GM12892 (cell line): ENCODE data around the gene TRMO.

Experiments used
- POLR2A ChIP-seq: IDR thresholded peaks from 2 replicates; pipeline ENCODE4 v1.6.1; 2011; ENCODE audit warnings: low read depth, low read length, control low read depth
- POLR2AphosphoS5 ChIP-seq: IDR thresholded peaks from 2 replicates; pipeline ENCODE4 v1.6.1; 2011; ENCODE audit warnings: low read depth, low read length, control low read depth
- TAF1 ChIP-seq: IDR thresholded peaks from 2 replicates; pipeline ENCODE4 v1.6.1; 2011; ENCODE audit warnings: low read depth, mild to moderate bottlenecking, control low read depth, low read length, borderline replicate concordance

GRCh38 chr9:97924386-97924785, 2.1 kb upstream of the TRMO start:
- TF ChIP-seq POLR2A (no peak), POLR2AphosphoS5 (no peak), TAF1 (no peak)
